ENCODE measurements around the gene RHCG.

Gene RHCG

GRCh38 chr15:89524184-89524583 lies 27.8 kb upstream of the RHCG start:
- Histone ChIP-seq H3K27ac (ENCODE audit: low read depth, low read length) (no peak overlapping the region), H3K36me3 (ENCODE audit: insufficient read depth, low read length) (no peaks in the 10 kb centered on the region), H3K4me1 (ENCODE audit: insufficient read depth, low read length) (no peaks in the 10 kb centered on the region), H3K27me3 (ENCODE audit: control insufficient read depth in 1 of 2, insufficient read depth in 2 of 2, low read length in 2 of 2) (no peaks in the 10 kb centered on the region), H3K4me3 (ENCODE audit: low read depth in 1 of 2, low read length in 2 of 2) (no peak overlapping the region), H3K9ac (ENCODE audit: low read length) (no peak overlapping the region), H3K9me3 (ENCODE audit: low read length) (no peaks in the 10 kb centered on the region)

GRCh38 chr15:89523101-89523500 lies 26.7 kb upstream of the RHCG start:
- Histone ChIP-seq H3K9ac (ENCODE audit: low read length) (no peak overlapping the region), H3K4me1 (ENCODE audit: insufficient read depth, low read length) (no peaks in the 10 kb centered on the region), H3K27ac (ENCODE audit: low read depth, low read length) (no peak overlapping the region), H3K27me3 (ENCODE audit: control insufficient read depth in 1 of 2, insufficient read depth in 2 of 2, low read length in 2 of 2) (no peaks in the 10 kb centered on the region), H3K4me3 (ENCODE audit: low read depth in 1 of 2, low read length in 2 of 2) (no peak overlapping the region), H3K36me3 (ENCODE audit: insufficient read depth, low read length) (no peaks in the 10 kb centered on the region), H3K9me3 (ENCODE audit: low read length) (no peaks in the 10 kb centered on the region)

GRCh38 chr15:89521605-89522004 lies 25.2 kb upstream of the RHCG start:
- Histone ChIP-seq H3K27me3 (ENCODE audit: control insufficient read depth in 1 of 2, insufficient read depth in 2 of 2, low read length in 2 of 2) (no peaks in the 10 kb centered on the region), H3K4me1 (ENCODE audit: insufficient read depth, low read length) (no peaks in the 10 kb centered on the region), H3K9me3 (ENCODE audit: low read length) (no peaks in the 10 kb centered on the region), H3K4me3 (ENCODE audit: low read depth in 1 of 2, low read length in 2 of 2) (no peak overlapping the region), H3K9ac (ENCODE audit: low read length) (no peak overlapping the region), H3K27ac (ENCODE audit: low read depth, low read length) (no peak overlapping the region), H3K36me3 (ENCODE audit: insufficient read depth, low read length) (no peaks in the 10 kb centered on the region)

- Histone ChIP-seq H3K4me3 (ENCODE audit: low read depth in 1 of 2, low read length in 2 of 2) (no peak overlapping the region), H3K9ac (ENCODE audit: low read length) (no peak overlapping the region), H3K9me3 (ENCODE audit: low read length) (no peaks in the 10 kb centered on the region), H3K27me3 (ENCODE audit: control insufficient read depth in 1 of 2, insufficient read depth in 2 of 2, low read length in 2 of 2) (no peaks in the 10 kb centered on the region), H3K4me1 (ENCODE audit: insufficient read depth, low read length) (no peaks in the 10 kb centered on the region), H3K27ac (ENCODE audit: low read depth, low read length) (no peak overlapping the region), H3K36me3 (ENCODE audit: insufficient read depth, low read length) (no peaks in the 10 kb centered on the region)
Observed at GRCh38 chr15:89515477-89515876, 19.1 kb upstream of the RHCG start.

GRCh38 chr15:89514596-89515406 lies 18.4 kb upstream of the RHCG start:
- no peaks in the 10 kb centered on the region for H3K9me3 ChIP-seq (ENCODE audit: low read length)

GRCh38 chr15:89514186-89514585 lies 17.8 kb upstream of the RHCG start:
- no peaks in the 10 kb centered on the region for H3K36me3 ChIP-seq (ENCODE audit: insufficient read depth, low read length)
- H3K9ac ChIP-seq (ENCODE audit: low read length): no peak overlapping the region
- H3K27ac ChIP-seq (ENCODE audit: low read depth, low read length): no peak overlapping the region
- no peaks in the 10 kb centered on the region for H3K9me3 ChIP-seq (ENCODE audit: low read length)
- no peaks in the 10 kb centered on the region for H3K4me1 ChIP-seq (ENCODE audit: insufficient read depth, low read length)
- no peak overlapping the region for H3K4me3 ChIP-seq (ENCODE audit: low read depth in 1 of 2, low read length in 2 of 2)
- H3K27me3 ChIP-seq (ENCODE audit: control insufficient read depth in 1 of 2, insufficient read depth in 2 of 2, low read length in 2 of 2): no peaks in the 10 kb centered on the region

More at GRCh38 chr15:89514596-89515406, 18.4 kb upstream of the RHCG start:
- Histone ChIP-seq H3K27me3 (ENCODE audit: control insufficient read depth in 1 of 2, insufficient read depth in 2 of 2, low read length in 2 of 2) (no peaks in the 10 kb centered on the region), H3K9ac (ENCODE audit: low read length) (no peak overlapping the region), H3K4me1 (ENCODE audit: insufficient read depth, low read length) (no peaks in the 10 kb centered on the region), H3K36me3 (ENCODE audit: insufficient read depth, low read length) (no peaks in the 10 kb centered on the region), H3K27ac (ENCODE audit: low read depth, low read length) (no peak overlapping the region), H3K4me3 (ENCODE audit: low read depth in 1 of 2, low read length in 2 of 2) (no peak overlapping the region)

GRCh38 chr15:89513284-89513683 lies 16.9 kb upstream of the RHCG start:
- Histone ChIP-seq H3K9me3 (ENCODE audit: low read length) (no peaks in the 10 kb centered on the region), H3K27me3 (ENCODE audit: control insufficient read depth in 1 of 2, insufficient read depth in 2 of 2, low read length in 2 of 2) (no peaks in the 10 kb centered on the region), H3K27ac (ENCODE audit: low read depth, low read length) (no peak overlapping the region), H3K4me1 (ENCODE audit: insufficient read depth, low read length) (no peaks in the 10 kb centered on the region), H3K9ac (ENCODE audit: low read length) (no peak overlapping the region), H3K36me3 (ENCODE audit: insufficient read depth, low read length) (no peaks in the 10 kb centered on the region), H3K4me3 (ENCODE audit: low read depth in 1 of 2, low read length in 2 of 2) (no peak overlapping the region)

- Histone ChIP-seq H3K36me3 (ENCODE audit: insufficient read depth, low read length) (no peaks in the 10 kb centered on the region), H3K4me1 (ENCODE audit: insufficient read depth, low read length) (no peaks in the 10 kb centered on the region), H3K4me3 (ENCODE audit: low read depth in 1 of 2, low read length in 2 of 2) (no peak overlapping the region), H3K9me3 (ENCODE audit: low read length) (no peaks in the 10 kb centered on the region), H3K9ac (ENCODE audit: low read length) (no peak overlapping the region), H3K27me3 (ENCODE audit: control insufficient read depth in 1 of 2, insufficient read depth in 2 of 2, low read length in 2 of 2) (no peaks in the 10 kb centered on the region), H3K27ac (ENCODE audit: low read depth, low read length) (no peak overlapping the region)
Observed at GRCh38 chr15:89512631-89513030, 16.2 kb upstream of the RHCG start.

GRCh38 chr15:89506026-89506686 lies 9.8 kb upstream of the RHCG start:
- H3K27ac ChIP-seq (ENCODE audit: low read depth, low read length): no peak overlapping the region
- H3K9ac ChIP-seq (ENCODE audit: low read length): no peak overlapping the region
- no peaks in the 10 kb centered on the region for H3K4me1 ChIP-seq (ENCODE audit: insufficient read depth, low read length)
- H3K27me3 ChIP-seq (ENCODE audit: control insufficient read depth in 1 of 2, insufficient read depth in 2 of 2, low read length in 2 of 2): no peaks in the 10 kb centered on the region
- no peaks in the 10 kb centered on the region for H3K36me3 ChIP-seq (ENCODE audit: insufficient read depth, low read length)
- no peak overlapping the region for H3K4me3 ChIP-seq (ENCODE audit: low read depth in 1 of 2, low read length in 2 of 2)
- H3K9me3 ChIP-seq (ENCODE audit: low read length): no peaks in the 10 kb centered on the region

GRCh38 chr15:89504166-89504565 lies 7.8 kb upstream of the RHCG start:
- H3K9me3 ChIP-seq (ENCODE audit: low read length): no peaks in the 10 kb centered on the region
- no peaks in the 10 kb centered on the region for H3K36me3 ChIP-seq (ENCODE audit: insufficient read depth, low read length)
- H3K27me3 ChIP-seq (ENCODE audit: control insufficient read depth in 1 of 2, insufficient read depth in 2 of 2, low read length in 2 of 2): no peaks in the 10 kb centered on the region
- no peaks in the 10 kb centered on the region for H3K4me1 ChIP-seq (ENCODE audit: insufficient read depth, low read length)
- no peak overlapping the region for H3K9ac ChIP-seq (ENCODE audit: low read length)
- no peak overlapping the region for H3K4me3 ChIP-seq (ENCODE audit: low read depth in 1 of 2, low read length in 2 of 2)
- no peak overlapping the region for H3K27ac ChIP-seq (ENCODE audit: low read depth, low read length)

- H3K36me3 ChIP-seq (ENCODE audit: insufficient read depth, low read length): no peaks in the 10 kb centered on the region
- H3K27me3 ChIP-seq (ENCODE audit: control insufficient read depth in 1 of 2, insufficient read depth in 2 of 2, low read length in 2 of 2): no peaks in the 10 kb centered on the region
- no peak overlapping the region for H3K4me3 ChIP-seq (ENCODE audit: low read depth in 1 of 2, low read length in 2 of 2)
- H3K4me1 ChIP-seq (ENCODE audit: insufficient read depth, low read length): no peaks in the 10 kb centered on the region
- H3K9ac ChIP-seq (ENCODE audit: low read length): no peak overlapping the region
- no peaks in the 10 kb centered on the region for H3K9me3 ChIP-seq (ENCODE audit: low read length)
- H3K27ac ChIP-seq (ENCODE audit: low read depth, low read length): no peak overlapping the region
Observed at GRCh38 chr15:89502867-89503595, 6.6 kb upstream of the RHCG start.

Measured in muscle layer of colon (tissue), 2 donors.